ENCODE results near the gene NOTCH1. TPM values are rescaled to one million over a fixed set of nuclear protein-coding genes. Genes with fewer than 3 reads are reported as not detected.

The NOTCH1 gene
- polyA plus RNA-seq, 1 donor from 2014 or later: 0.15 TPM

GRCh38 chr9:136541709-136542108, 4.1 kb downstream of the NOTCH1 start:
- no peak overlapping the region for H3K4me3 ChIP-seq (ENCODE audit: low read length)
- H3K9me3 ChIP-seq (ENCODE audit: low read length): no peaks in the 10 kb centered on the region
- H3K79me2 ChIP-seq (replicated peaks; ENCODE audit: insufficient read depth, low read length): peaks cover 66% of the 10 kb centered on the region
- no peak overlapping the region for H3K27ac ChIP-seq (ENCODE audit: low read length)
- no peak overlapping the region for H3K4me2 ChIP-seq (ENCODE audit: low read length)
- no peaks in the 10 kb centered on the region for H3F3A ChIP-seq (ENCODE audit: insufficient read depth, low read length, poor library complexity, severe bottlenecking)
- H3K27me3 ChIP-seq (ENCODE audit: insufficient read depth, low read depth, low read length): peaks cover 24% of the 10 kb centered on the region
- no peak overlapping the region for H3K9ac ChIP-seq (ENCODE audit: low read length)
- no peak for TF ChIP-seq MXI1 (conservative IDR thresholded peaks at IDR 0.05; ENCODE audit: poor library complexity, severe bottlenecking)
- no peak for TF ChIP-seq RAD21 (conservative IDR thresholded peaks at IDR 0.05)
- no peak for TF ChIP-seq SMC3 (conservative IDR thresholded peaks at IDR 0.05; ENCODE audit: poor library complexity)
- no peak for TF ChIP-seq EZH2 (IDR thresholded peaks at IDR 0.05; ENCODE audit: borderline replicate concordance, insufficient read depth, low read length, poor library complexity, severe bottlenecking)
- no peak for TF ChIP-seq POLR2AphosphoS5 (IDR thresholded peaks at IDR 0.05)
- no peak for TF ChIP-seq TAF1 (IDR thresholded peaks at IDR 0.05; ENCODE audit: low read depth)
- no peak for TF ChIP-seq CTCF (IDR thresholded peaks at IDR 0.05; ENCODE audit: poor library complexity, severe bottlenecking)
- TF ChIP-seq EP300 (conservative IDR thresholded peaks at IDR 0.05; ENCODE audit: poor library complexity, severe bottlenecking): no peak
- no peak for TF ChIP-seq REST (IDR thresholded peaks at IDR 0.05; ENCODE audit: borderline replicate concordance)
- H3K9me2 ChIP-seq (ENCODE audit: insufficient read depth, low read length): no peaks in the 10 kb centered on the region
- H3K36me3 ChIP-seq (ENCODE audit: insufficient read depth, low read length): no peaks in the 10 kb centered on the region
- H2AFZ ChIP-seq (ENCODE audit: low read depth, low read length): no peak overlapping the region
- H4K20me1 ChIP-seq (ENCODE audit: insufficient read depth): no peaks in the 10 kb centered on the region

- Histone ChIP-seq H3K9me3 (ENCODE audit: low read length) (no peaks in the 10 kb centered on the region), H3K9me2 (ENCODE audit: insufficient read depth, low read length) (no peaks in the 10 kb centered on the region), H3K27me3 (ENCODE audit: insufficient read depth, low read depth, low read length) (peaks cover 18% of the 10 kb centered on the region), H3F3A (ENCODE audit: insufficient read depth, low read length, poor library complexity, severe bottlenecking) (no peaks in the 10 kb centered on the region), H3K9ac (ENCODE audit: low read length) (no peak overlapping the region), H3K79me2 (replicated peaks; ENCODE audit: insufficient read depth, low read length) (peaks cover 72% of the 10 kb centered on the region), H3K27ac (ENCODE audit: low read length) (no peak overlapping the region), H3K36me3 (ENCODE audit: insufficient read depth, low read length) (no peaks in the 10 kb centered on the region), H3K4me3 (ENCODE audit: low read length) (no peak overlapping the region), H3K4me2 (ENCODE audit: low read length) (no peak overlapping the region), H2AFZ (ENCODE audit: low read depth, low read length) (no peak overlapping the region), H4K20me1 (ENCODE audit: insufficient read depth) (no peaks in the 10 kb centered on the region)
- no peak for TF ChIP-seq TAF1 (IDR thresholded peaks at IDR 0.05; ENCODE audit: low read depth)
- TF ChIP-seq EP300 (conservative IDR thresholded peaks at IDR 0.05; ENCODE audit: poor library complexity, severe bottlenecking): no peak
- TF ChIP-seq MXI1 (conservative IDR thresholded peaks at IDR 0.05; ENCODE audit: poor library complexity, severe bottlenecking): no peak
- TF ChIP-seq EZH2 (IDR thresholded peaks at IDR 0.05; ENCODE audit: borderline replicate concordance, insufficient read depth, low read length, poor library complexity, severe bottlenecking): no peak
- no peak for TF ChIP-seq POLR2AphosphoS5 (IDR thresholded peaks at IDR 0.05)
- no peak for TF ChIP-seq REST (IDR thresholded peaks at IDR 0.05; ENCODE audit: borderline replicate concordance)
- TF ChIP-seq RAD21 (conservative IDR thresholded peaks at IDR 0.05): no peak
- TF ChIP-seq CTCF (IDR thresholded peaks at IDR 0.05; ENCODE audit: poor library complexity, severe bottlenecking): no peak
- TF ChIP-seq SMC3 (conservative IDR thresholded peaks at IDR 0.05; ENCODE audit: poor library complexity): no peak
Observed at GRCh38 chr9:136541179-136541578, 4.7 kb downstream of the NOTCH1 start.
